H1 (cell line): ENCODE measurements around the gene LONRF2.

ENCODE experiments used
- CEBPB ChIP-seq: IDR thresholded peaks from 2 replicates; pipeline ENCODE4 v1.6.1; 2012; ENCODE audit warnings: low read depth, low read length
- CHD1 ChIP-seq: IDR thresholded peaks from 2 replicates; pipeline ENCODE4 v1.6.1; 2012; ENCODE audit warnings: low read depth, low read length, improper control_type of control experiment
- CHD2 ChIP-seq: IDR thresholded peaks from 2 replicates; pipeline ENCODE4 v1.6.1; 2012; ENCODE audit warnings: low read length, improper control_type of control experiment
- PHF8 ChIP-seq: fragments of 200-600 bp; sonication (generic); conservative IDR thresholded peaks from 2 replicates; pipeline ENCODE4 v1.7.1; 2012; ENCODE audit warnings: low read depth, mild to moderate bottlenecking, inconsistent platforms, low read length, moderate library complexity
- POLR2A ChIP-seq, 2 experiments: IDR thresholded peaks; 1 replicate in 1 of 2; 2 replicates in 1 of 2; pipeline ENCODE4 v1.6.1; 2011; ENCODE audit warnings: low read depth in 2 of 2, low read length in 2 of 2, mild to moderate bottlenecking in 2 of 2; ENCODE audit errors: control extremely low read depth in 1 of 2
- RNF2 ChIP-seq: fragments of 200-900, 300-1000 bp; sonication (generic); IDR thresholded peaks from 2 replicates; pipeline ENCODE4 v1.7.1; 2016; ENCODE audit warnings: borderline replicate concordance, low read depth, mild to moderate bottlenecking, antibody characterized with exemption, low read length; ENCODE audit not compliant: poor library complexity, severe bottlenecking; ENCODE audit errors: missing control alignments
- SP1 ChIP-seq: IDR thresholded peaks from 2 replicates; pipeline ENCODE4 v1.6.1; 2011; ENCODE audit warnings: low read depth, low read length
- TCF12 ChIP-seq: IDR thresholded peaks from 2 replicates; pipeline ENCODE4 v1.6.1; 2011; ENCODE audit warnings: low read depth, mild to moderate bottlenecking, low read length
- TF ChIP-seq, protein P1 (sequence below), 3 experiments: IDR thresholded peaks; 1 replicate in 2 of 3; 2 replicates in 1 of 3; pipeline versions ENCODE4 v1.5.1 to v1.6.1; 2011; ENCODE audit warnings: low read length in 3 of 3, mild to moderate bottlenecking in 3 of 3, inconsistent platforms in 2 of 3, low read depth in 1 of 3, moderate library complexity in 1 of 3; ENCODE audit not compliant: insufficient read depth in 1 of 3; ENCODE audit errors: control extremely low read depth in 1 of 3

DNA sequence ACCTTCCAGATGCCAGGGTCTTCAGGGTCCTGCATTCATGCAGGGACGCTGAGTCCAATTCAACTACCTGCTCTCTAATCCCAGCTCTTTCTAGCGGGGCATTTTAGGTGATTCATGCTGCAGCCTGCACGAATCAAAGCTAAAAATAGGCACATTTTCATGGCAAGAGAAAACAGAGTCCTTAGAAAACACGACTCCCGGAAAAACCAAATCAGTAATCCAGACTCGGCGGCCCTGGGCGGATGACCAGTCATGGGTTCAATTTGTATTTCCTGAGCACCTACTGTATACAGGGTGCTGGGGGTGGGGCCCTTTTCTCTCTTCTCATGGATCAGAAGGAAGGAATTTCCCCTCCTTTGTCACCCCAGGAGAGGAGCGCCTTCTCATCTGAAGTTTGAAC, 64.4 kb downstream of the LONRF2 start:
- TF ChIP-seq RNF2 (no peak), POLR2A (IDR thresholded peaks at IDR 0.05; ENCODE audit: control extremely low read depth in 1 of 2, low read depth in 2 of 2, low read length in 2 of 2) (no peak), SP1 (no peak), CEBPB (no peak), CHD2 (no peak), CHD1 (no peak), PHF8 (no peak), TCF12 (no peak)
- TF ChIP-seq, protein P1, sequence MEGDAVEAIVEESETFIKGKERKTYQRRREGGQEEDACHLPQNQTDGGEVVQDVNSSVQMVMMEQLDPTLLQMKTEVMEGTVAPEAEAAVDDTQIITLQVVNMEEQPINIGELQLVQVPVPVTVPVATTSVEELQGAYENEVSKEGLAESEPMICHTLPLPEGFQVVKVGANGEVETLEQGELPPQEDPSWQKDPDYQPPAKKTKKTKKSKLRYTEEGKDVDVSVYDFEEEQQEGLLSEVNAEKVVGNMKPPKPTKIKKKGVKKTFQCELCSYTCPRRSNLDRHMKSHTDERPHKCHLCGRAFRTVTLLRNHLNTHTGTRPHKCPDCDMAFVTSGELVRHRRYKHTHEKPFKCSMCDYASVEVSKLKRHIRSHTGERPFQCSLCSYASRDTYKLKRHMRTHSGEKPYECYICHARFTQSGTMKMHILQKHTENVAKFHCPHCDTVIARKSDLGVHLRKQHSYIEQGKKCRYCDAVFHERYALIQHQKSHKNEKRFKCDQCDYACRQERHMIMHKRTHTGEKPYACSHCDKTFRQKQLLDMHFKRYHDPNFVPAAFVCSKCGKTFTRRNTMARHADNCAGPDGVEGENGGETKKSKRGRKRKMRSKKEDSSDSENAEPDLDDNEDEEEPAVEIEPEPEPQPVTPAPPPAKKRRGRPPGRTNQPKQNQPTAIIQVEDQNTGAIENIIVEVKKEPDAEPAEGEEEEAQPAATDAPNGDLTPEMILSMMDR (IDR thresholded peaks at IDR 0.05; ENCODE audit: control extremely low read depth in 1 of 3, insufficient read depth in 1 of 3, low read depth in 1 of 3, low read length in 3 of 3) = no peak
